Type B pancreatic cell (in vitro differentiated cells): ENCODE data around the gene SCAPER. TPM values are rescaled to one million over a fixed set of nuclear protein-coding genes. Genes with fewer than 3 reads are reported as not detected.

Experiments used
- DNase-seq: peaks from one replicate; pipeline ENCODE4 v3.0.0; 2021; ENCODE audit warnings: mixed read lengths; ENCODE audit not compliant: unreplicated experiment; ENCODE audit errors: extremely low spot score
- H3K27ac Mint-ChIP-seq: 2 replicates; pipeline ENCODE4 v1.8.0; 2021; ENCODE audit warnings: mild to moderate bottlenecking, mixed read lengths
- H3K27me3 Mint-ChIP-seq: 2 replicates; pipeline ENCODE4 v1.8.0; 2021; ENCODE audit warnings: mixed read lengths
- H3K36me3 Mint-ChIP-seq: 2 replicates; pipeline ENCODE4 v1.8.0; 2021; ENCODE audit warnings: mixed read lengths
- H3K4me1 Mint-ChIP-seq: one replicate; pipeline ENCODE4 v1.8.0; 2021; ENCODE audit warnings: mixed read lengths; ENCODE audit not compliant: unreplicated experiment
- H3K4me3 Mint-ChIP-seq: 2 replicates; pipeline ENCODE4 v1.8.0; 2021; ENCODE audit warnings: mild to moderate bottlenecking, mixed read lengths
- H3K9me3 Mint-ChIP-seq: 2 replicates; pipeline ENCODE4 v1.8.0; 2021; ENCODE audit warnings: mixed read lengths
- CTCF ChIP-seq: fragments of 200-600 bp; sonication (generic); conservative IDR thresholded peaks from 2 replicates; pipeline ENCODE4 v1.5.0; 2021; ENCODE audit warnings: antibody characterized with exemption, mild to moderate bottlenecking
- total RNA-seq: library from RNA; stranded (reverse); gene quantifications from 2 replicates; pipeline ENCODE4 v1.2.1, GENCODE V29; 2021; ENCODE audit warnings: low replicate concordance

The SCAPER gene
- total RNA-seq, 1 donor from 2014 or later: 26.6 TPM

- no peak for DNase-seq
- no peak for TF ChIP-seq CTCF
- Mint-ChIP-seq H3K27me3 (no peaks in the 10 kb centered on the region), H3K27ac (no peak overlapping the region), H3K4me1 (peaks cover 11% of the 10 kb centered on the region), H3K9me3 (no peaks in the 10 kb centered on the region), H3K36me3 (peaks cover 8% of the 10 kb centered on the region), H3K4me3 (no peak overlapping the region)
Measured at GRCh38 chr15:76377217-76377616, 527.9 kb downstream of the SCAPER start.

GRCh38 chr15:76376816-76377215, 528.3 kb downstream of the SCAPER start:
- peak overlapping the region; percentile 17 for H3K27ac Mint-ChIP-seq
- no peaks in the 10 kb centered on the region for H3K9me3 Mint-ChIP-seq
- TF ChIP-seq CTCF: no peak
- H3K4me1 Mint-ChIP-seq: peaks cover 11% of the 10 kb centered on the region
- H3K27me3 Mint-ChIP-seq: no peaks in the 10 kb centered on the region
- no peak for DNase-seq
- H3K36me3 Mint-ChIP-seq: peaks cover 12% of the 10 kb centered on the region
- peak overlapping the region; percentile 46 for H3K4me3 Mint-ChIP-seq

- TF ChIP-seq CTCF: no peak
- Mint-ChIP-seq H3K4me3 (no peak overlapping the region), H3K36me3 (peaks cover 13% of the 10 kb centered on the region), H3K27ac (no peak overlapping the region), H3K4me1 (peaks cover 11% of the 10 kb centered on the region), H3K27me3 (no peaks in the 10 kb centered on the region), H3K9me3 (no peaks in the 10 kb centered on the region)
- DNase-seq: no peak
Measured at GRCh38 chr15:76376029-76376428, 529.1 kb downstream of the SCAPER start.

GRCh38 chr15:76368122-76368621, 537.0 kb downstream of the SCAPER start:
- no peak overlapping the region for H3K4me3 Mint-ChIP-seq
- no peaks in the 10 kb centered on the region for H3K27me3 Mint-ChIP-seq
- TF ChIP-seq CTCF: no peak
- H3K36me3 Mint-ChIP-seq: peaks cover 7% of the 10 kb centered on the region
- peaks cover 25% of the 10 kb centered on the region for H3K4me1 Mint-ChIP-seq
- H3K27ac Mint-ChIP-seq: peak overlapping the region; percentile 64
- H3K9me3 Mint-ChIP-seq: no peaks in the 10 kb centered on the region
- no peak for DNase-seq

- no peak for TF ChIP-seq CTCF
- H3K9me3 Mint-ChIP-seq: no peaks in the 10 kb centered on the region
- H3K27ac Mint-ChIP-seq: no peak overlapping the region
- no peaks in the 10 kb centered on the region for H3K36me3 Mint-ChIP-seq
- H3K4me3 Mint-ChIP-seq: no peak overlapping the region
- DNase-seq: no peak
- peaks cover 25% of the 10 kb centered on the region for H3K4me1 Mint-ChIP-seq
- H3K27me3 Mint-ChIP-seq: no peaks in the 10 kb centered on the region
Measured at GRCh38 chr15:76366714-76367113, 538.4 kb downstream of the SCAPER start.

- no peak overlapping the region for H3K4me3 Mint-ChIP-seq
- H3K27ac Mint-ChIP-seq: peak overlapping the region; percentile 42
- peaks cover 25% of the 10 kb centered on the region for H3K4me1 Mint-ChIP-seq
- no peak for TF ChIP-seq CTCF
- no peak for DNase-seq
- no peaks in the 10 kb centered on the region for H3K9me3 Mint-ChIP-seq
- no peaks in the 10 kb centered on the region for H3K27me3 Mint-ChIP-seq
- no peaks in the 10 kb centered on the region for H3K36me3 Mint-ChIP-seq
Measured at GRCh38 chr15:76363251-76363650, 541.9 kb downstream of the SCAPER start.
